NCI-H748 (cell line): ENCODE data around the gene SEMA5A.

Experiments
- DNase-seq: peaks from one replicate; lab custom pipeline; 2025; ENCODE audit not compliant: unreplicated experiment; lab: John Stamatoyannopoulos, UW

SEMA5A gene

GRCh38 chr5:9515436-9515835, 30.4 kb downstream of the SEMA5A start:
- no peak for DNase-seq

GRCh38 chr5:9514968-9515367, 30.9 kb downstream of the SEMA5A start:
- DNase-seq, result no peak

GRCh38 chr5:9513827-9514226, 32.0 kb downstream of the SEMA5A start:
- DNase-seq, result no peak

- no peak for DNase-seq
Measured at GRCh38 chr5:9512457-9512856, 33.4 kb downstream of the SEMA5A start.

- DNase-seq, result no peak
Measured at GRCh38 chr5:9507974-9508373, 37.9 kb downstream of the SEMA5A start.

GRCh38 chr5:9505225-9505624, 40.6 kb downstream of the SEMA5A start:
- DNase-seq, result no peak

- DNase-seq, result no peak
Measured at GRCh38 chr5:9502864-9503263, 43.0 kb downstream of the SEMA5A start.

- no peak for DNase-seq
Measured at GRCh38 chr5:9502050-9502834, 43.6 kb downstream of the SEMA5A start.

- DNase-seq, result no peak
Measured at GRCh38 chr5:9500625-9501024, 45.2 kb downstream of the SEMA5A start.

- no peak for DNase-seq
Measured at GRCh38 chr5:9500193-9500592, 45.7 kb downstream of the SEMA5A start.

- no peak for DNase-seq
Measured at GRCh38 chr5:9499498-9499876, 46.4 kb downstream of the SEMA5A start.

- peak; percentile 84 for DNase-seq
Measured at GRCh38 chr5:9498541-9499497, 47.1 kb downstream of the SEMA5A start.

GRCh38 chr5:9497347-9497746, 48.5 kb downstream of the SEMA5A start:
- DNase-seq, result no peak

GRCh38 chr5:9496801-9497200, 49.1 kb downstream of the SEMA5A start:
- DNase-seq, result no peak

- no peak for DNase-seq
Measured at GRCh38 chr5:9495121-9495520, 50.8 kb downstream of the SEMA5A start.

- DNase-seq, result no peak
Measured at GRCh38 chr5:9494301-9494700, 51.6 kb downstream of the SEMA5A start.

GRCh38 chr5:9490494-9491097, 55.3 kb downstream of the SEMA5A start:
- DNase-seq, result no peak

GRCh38 chr5:9483779-9484178, 62.1 kb downstream of the SEMA5A start:
- no peak for DNase-seq

- no peak for DNase-seq
Measured at GRCh38 chr5:9483243-9483642, 62.6 kb downstream of the SEMA5A start.

- no peak for DNase-seq
Measured at GRCh38 chr5:9482381-9482780, 63.5 kb downstream of the SEMA5A start.

- no peak for DNase-seq
Measured at GRCh38 chr5:9480499-9480898, 65.4 kb downstream of the SEMA5A start.

- no peak for DNase-seq
Measured at GRCh38 chr5:9479990-9480389, 65.9 kb downstream of the SEMA5A start.
